Measurements from ENCODE around the gene MED16.
"Not testable (repeated sequence)": the region's sequence is repeated elsewhere in the genome, so short reads cannot be mapped to it uniquely, and the experiment has no call there.

MED16 gene

GRCh38 chr19:850221-850978 is 42.6 kb downstream of the MED16 start:
- in situ Hi-C loops (cut with HindIII; ENCODE audit: low pct_ligation_motif_present, low pct_unique_long_range_greater_than_20kb, low sequenced_read_pairs) = no loop called here
- DNase-seq = peak; percentile 31

DNA sequence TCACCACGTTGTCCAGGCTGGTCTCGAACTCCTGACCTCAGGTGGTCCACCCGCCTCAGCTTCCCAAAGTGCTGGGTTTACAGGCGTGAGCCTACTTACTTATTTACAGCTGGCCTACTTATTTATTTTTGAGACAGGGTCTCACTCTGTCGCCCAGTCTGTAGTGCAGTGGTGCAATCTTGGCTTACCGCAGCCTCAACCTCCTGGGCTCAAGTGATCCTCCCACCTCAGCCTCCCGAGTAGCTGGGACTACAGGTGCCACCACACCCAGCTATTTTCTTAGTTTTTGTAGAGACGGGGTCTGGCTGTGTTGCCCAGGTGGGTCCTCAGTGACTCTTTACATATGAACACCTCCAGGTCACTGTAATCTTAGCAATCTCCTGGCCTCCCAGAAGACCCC is 43.8 kb downstream of the MED16 start:
- DNase-seq; in situ Hi-C loops (cut with HindIII; ENCODE audit: low pct_ligation_motif_present, low pct_unique_long_range_greater_than_20kb, low sequenced_read_pairs): not testable (repeated sequence)

GRCh38 chr19:848386-848921 is 44.5 kb downstream of the MED16 start:
- DNase-seq = no peak
- in situ Hi-C loops (cut with HindIII; ENCODE audit: low pct_ligation_motif_present, low pct_unique_long_range_greater_than_20kb, low sequenced_read_pairs) = no loop called here

GRCh38 chr19:845707-846521 is 47.1 kb downstream of the MED16 start:
- no peak for DNase-seq
- in situ Hi-C loops (cut with HindIII; ENCODE audit: low pct_ligation_motif_present, low pct_unique_long_range_greater_than_20kb, low sequenced_read_pairs) = no loop called here

DNA sequence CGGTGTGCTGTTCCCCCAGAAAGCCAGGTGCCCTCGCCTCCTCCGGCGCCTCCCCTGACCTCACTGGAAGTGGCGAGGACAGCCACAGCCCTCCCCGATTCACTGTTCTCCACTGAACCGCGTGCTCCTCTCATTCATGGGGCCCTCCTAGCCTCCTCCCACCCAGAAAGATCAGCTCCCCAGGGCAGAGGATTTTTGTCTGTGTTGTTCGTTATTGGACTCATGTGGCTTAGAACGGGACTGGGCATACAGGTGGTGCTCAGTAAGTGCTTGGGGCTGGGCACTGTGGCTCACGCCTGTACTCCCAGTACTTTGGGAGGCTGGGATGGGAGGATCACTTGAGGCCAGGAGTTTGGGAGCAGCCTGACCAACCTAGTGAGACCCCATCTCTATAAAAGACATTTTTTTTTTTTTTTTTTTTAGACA is 48.4 kb downstream of the MED16 start:
- in situ Hi-C loops (cut with HindIII; ENCODE audit: low pct_ligation_motif_present, low pct_unique_long_range_greater_than_20kb, low sequenced_read_pairs) = no loop called here
- no peak for DNase-seq

DNA sequence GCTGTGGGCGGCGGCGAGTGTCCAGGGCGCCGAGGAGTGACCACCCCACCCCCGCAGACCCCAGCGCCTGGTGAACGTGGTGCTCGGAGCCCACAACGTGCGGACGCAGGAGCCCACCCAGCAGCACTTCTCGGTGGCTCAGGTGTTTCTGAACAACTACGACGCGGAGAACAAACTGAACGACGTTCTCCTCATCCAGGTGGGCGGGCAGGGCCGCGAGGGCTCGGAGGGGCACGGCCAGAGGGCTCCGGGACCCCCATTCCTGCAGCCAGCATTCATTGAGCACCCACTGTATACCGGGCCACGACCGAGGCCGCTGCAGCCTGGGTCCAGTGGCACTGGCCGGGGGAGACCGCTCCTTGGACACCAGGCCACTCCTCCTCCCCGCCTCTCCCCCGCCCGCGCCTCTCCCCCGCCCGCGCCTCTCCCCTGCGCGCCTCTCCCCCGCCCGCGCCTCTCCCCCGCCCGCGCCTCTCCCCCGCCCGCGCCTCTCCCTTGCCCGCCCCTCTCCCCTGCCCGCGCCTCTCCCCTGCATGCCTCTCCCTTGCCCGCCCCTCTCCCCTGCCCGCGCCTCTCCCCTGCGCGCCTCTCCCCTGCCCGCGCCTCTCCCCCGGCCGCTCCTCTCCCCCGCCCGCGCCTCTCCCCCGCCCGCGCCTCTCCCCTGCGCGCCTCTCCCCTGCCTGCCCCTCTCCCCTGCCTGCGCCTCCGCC is 49.0 kb downstream of the MED16 start:
- no peak for DNase-seq
- in situ Hi-C loops (cut with HindIII; ENCODE audit: low pct_ligation_motif_present, low pct_unique_long_range_greater_than_20kb, low sequenced_read_pairs) = no loop called here

- in situ Hi-C loops (cut with HindIII; ENCODE audit: low pct_ligation_motif_present, low pct_unique_long_range_greater_than_20kb, low sequenced_read_pairs) = no loop called here
- peak; percentile 22 for DNase-seq
Measured at GRCh38 chr19:843180-843835, 49.7 kb downstream of the MED16 start.

GRCh38 chr19:842802-843179 is 50.2 kb downstream of the MED16 start:
- in situ Hi-C loops (cut with HindIII; ENCODE audit: low pct_ligation_motif_present, low pct_unique_long_range_greater_than_20kb, low sequenced_read_pairs) = not testable (repeated sequence)

DNA sequence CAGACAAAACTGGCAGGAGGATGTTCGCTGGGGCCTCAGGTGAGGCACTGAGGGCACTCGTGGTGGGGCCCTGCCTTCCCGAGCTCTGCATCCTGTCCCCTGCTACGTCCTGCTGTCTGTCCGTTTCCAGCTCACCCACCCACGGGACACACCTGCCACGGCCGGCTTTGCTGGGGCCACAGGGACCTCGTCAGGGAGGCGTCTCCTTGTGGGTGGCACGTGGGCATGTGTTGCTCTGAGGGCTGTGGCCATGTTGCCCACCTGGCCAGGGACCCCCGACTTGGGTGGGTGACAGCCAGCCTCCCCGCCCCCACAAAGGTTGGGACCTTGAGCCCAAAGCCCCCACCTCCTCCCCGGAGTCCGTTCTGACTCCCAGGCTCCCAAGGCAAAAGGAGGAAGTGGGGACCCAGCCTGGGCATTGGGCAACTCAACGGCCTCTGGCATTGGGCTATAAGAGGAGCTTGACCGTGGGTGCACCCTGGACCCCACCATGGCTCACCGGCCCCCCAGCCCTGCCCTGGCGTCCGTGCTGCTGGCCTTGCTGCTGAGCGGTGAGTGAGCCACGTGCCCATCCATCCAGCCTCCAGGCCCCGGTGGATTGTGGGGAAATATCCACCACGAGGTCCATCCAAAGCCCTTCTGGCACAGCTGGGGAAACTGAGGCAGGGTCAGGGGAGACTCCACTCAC is 52.3 kb downstream of the MED16 start, which contains the start of gene PRTN3:
PRTN3 (plus strand) TSS at position 481 of the 688 bp plus-strand sequence; CDS start at position 491, 10 bp downstream.
- no peak for DNase-seq
- in situ Hi-C loops (cut with HindIII; ENCODE audit: low pct_ligation_motif_present, low pct_unique_long_range_greater_than_20kb, low sequenced_read_pairs) = no loop called here

More at GRCh38 chr19:842802-843179, 50.2 kb downstream of the MED16 start:
- DNase-seq = not testable (repeated sequence)

DNA sequence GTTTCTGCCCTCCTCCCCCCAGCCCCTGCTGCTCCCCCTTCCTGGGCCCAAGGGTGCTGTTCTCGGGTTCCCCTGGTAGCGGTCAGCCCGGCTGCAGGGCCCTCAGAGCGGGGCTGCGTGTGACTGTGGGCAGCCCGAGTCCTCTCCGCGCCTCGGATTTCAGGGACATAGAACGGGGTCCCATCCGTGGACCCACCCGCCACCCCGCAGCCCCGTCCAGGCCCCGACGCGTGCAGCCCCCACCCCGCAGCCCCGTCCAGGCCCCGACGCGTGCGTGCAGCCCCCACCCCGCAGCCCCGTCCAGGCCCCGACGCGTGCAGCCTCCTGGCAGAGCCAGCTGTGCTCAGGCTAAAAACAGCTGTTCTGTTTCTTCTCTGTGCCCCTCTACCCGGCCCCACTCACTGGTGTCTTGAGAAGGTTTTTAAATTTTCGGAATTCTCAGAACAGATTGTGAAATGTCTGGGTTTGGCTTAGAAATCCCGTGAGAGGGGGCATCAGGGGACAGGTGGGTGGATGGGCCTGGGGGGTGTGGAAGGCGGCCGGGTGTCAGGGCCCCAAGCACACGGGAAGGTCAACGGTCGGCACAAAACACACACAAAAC is 57.7 kb downstream of the MED16 start:
- no peak for DNase-seq
- in situ Hi-C loops (cut with HindIII; ENCODE audit: low pct_ligation_motif_present, low pct_unique_long_range_greater_than_20kb, low sequenced_read_pairs) = no loop called here

GRCh38 chr19:834216-834615 is 58.8 kb downstream of the MED16 start:
- no peak for DNase-seq
- in situ Hi-C loops (cut with HindIII; ENCODE audit: low pct_ligation_motif_present, low pct_unique_long_range_greater_than_20kb, low sequenced_read_pairs) = no loop called here

DNA sequence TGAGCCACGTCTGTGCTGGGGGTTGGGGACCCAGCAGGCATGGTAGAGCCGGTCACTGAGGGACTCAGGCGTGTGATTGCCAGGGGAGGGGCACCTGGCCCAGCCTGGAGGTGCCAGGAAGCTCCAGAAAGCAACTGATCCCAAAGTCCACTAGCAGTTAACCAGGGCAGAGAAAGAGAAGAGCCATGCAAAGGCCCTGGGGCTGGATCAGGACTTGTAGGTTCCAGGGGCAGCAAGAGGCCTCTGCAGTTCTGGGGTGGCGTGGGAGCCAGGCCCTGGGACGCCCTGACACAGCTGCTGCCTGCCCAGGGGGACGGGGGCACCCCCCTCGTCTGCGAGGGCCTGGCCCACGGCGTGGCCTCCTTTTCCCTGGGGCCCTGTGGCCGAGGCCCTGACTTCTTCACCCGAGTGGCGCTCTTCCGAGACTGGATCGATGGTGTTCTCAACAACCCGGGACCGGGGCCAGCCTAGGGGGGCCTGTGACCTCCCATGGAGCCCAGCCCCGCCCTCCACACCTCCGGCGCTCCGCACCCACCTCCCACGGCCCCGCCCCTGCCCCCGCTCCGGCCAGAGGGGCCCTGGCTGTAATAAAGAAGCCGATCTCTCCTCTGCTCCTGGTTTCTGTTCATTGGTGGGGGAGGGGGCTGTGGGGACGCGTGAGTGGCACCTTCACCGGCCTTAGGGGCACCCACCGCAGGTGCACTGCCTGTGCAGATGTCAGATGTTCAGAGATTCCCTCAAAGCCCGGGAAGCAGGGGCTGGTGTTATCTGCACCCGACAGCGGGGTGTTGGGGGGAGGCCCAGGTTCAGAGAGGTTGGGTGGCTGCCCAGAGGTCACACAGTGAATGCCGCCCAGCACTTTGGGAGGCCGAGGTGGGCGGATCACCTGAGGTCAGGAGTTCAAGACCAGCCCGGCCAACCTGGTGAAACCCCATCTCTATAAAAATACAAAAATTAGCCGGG is 61.3 kb downstream of the MED16 start:
- in situ Hi-C loops (cut with HindIII; ENCODE audit: low pct_ligation_motif_present, low pct_unique_long_range_greater_than_20kb, low sequenced_read_pairs) = no loop called here
- no peak for DNase-seq

DNA sequence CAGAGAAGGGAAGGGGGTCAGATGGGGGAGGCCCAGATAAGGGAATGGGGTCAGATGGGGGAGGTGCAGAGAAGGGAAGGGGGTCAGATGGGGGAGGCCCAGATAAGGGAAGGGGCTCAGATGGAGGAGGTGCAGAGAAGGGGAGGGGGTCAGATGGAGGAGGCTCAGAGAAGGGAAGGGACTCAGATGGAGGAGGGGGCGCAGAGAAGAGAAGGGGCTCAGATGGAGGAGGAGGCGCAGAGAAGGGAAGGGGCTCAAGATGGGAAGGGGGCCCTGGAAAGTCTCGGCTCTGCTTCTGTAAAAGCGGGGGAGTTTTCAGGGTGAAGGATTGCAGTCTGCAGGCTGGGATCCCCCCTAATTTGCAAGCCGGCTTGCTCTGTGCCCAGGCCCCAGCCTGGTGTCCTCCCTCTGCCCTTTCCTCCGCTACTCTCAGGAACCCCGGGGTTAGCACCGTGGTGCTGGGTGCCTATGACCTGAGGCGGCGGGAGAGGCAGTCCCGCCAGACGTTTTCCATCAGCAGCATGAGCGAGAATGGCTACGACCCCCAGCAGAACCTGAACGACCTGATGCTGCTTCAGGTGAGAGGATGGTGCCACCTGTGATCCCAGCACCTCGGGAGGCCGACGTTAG is 63.7 kb downstream of the MED16 start:
- DNase-seq = no peak
- in situ Hi-C loops (cut with HindIII; ENCODE audit: low pct_ligation_motif_present, low pct_unique_long_range_greater_than_20kb, low sequenced_read_pairs) = no loop called here

GRCh38 chr19:827710-828321 is 65.2 kb downstream of the MED16 start, which contains the start of gene AZU1:
Gene AZU1, plus strand, starts transcription at chr19:827837. Its CDS starts 10 bp downstream, at chr19:827847.
- no peak for DNase-seq
- in situ Hi-C loops (cut with HindIII; ENCODE audit: low pct_ligation_motif_present, low pct_unique_long_range_greater_than_20kb, low sequenced_read_pairs) = no loop called here

DNA sequence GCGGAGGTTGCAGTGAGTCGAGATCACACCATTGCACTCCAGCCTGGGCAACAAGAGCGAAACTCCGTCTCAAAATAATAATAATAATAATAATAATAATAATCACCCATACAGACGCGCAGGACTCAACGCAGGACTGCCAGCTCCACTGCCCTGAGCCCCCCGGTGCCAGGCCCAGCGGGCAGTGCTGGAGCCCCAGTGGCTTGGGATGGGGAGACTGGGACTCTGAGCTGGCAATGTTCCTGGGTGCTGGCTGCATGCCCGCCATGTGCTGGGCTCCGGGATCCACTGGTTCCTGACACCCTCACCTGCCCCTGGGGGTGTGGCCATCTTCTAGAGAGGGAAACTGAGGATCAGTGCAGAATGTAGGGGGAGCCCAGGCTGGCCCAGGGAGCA is 65.7 kb downstream of the MED16 start:
- in situ Hi-C loops (cut with HindIII; ENCODE audit: low pct_ligation_motif_present, low pct_unique_long_range_greater_than_20kb, low sequenced_read_pairs) = no loop called here
- no peak for DNase-seq

Data from ACHN (cell line).